Right kidney (tissue), 1 donor: ENCODE results near the gene TNFAIP8L2.
"Not testable (repeated sequence)": the region's sequence is repeated elsewhere in the genome, so short reads cannot be mapped to it uniquely, and the experiment has no call there.

ENCODE experiments used
- DNase-seq: peaks from one replicate; pipeline ENCODE4 v3.0.0-alpha.2; 2016

TNFAIP8L2 gene

DNA sequence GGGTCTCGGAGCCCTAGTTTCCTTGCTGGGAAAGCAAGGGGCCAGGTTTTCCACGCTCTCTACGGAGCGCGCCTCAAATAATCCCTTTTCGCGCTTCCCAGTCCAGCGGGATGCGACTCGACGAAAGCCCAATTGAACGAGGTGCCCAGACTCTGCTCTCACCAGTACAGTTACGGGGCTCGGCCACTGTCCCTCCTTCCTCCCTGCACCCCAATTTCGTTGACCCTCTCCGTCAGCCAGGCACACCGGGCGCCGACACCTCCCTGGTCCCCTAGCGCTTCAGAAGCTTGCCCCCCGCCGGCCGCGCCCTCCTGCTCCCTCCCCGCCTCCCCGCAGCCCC, 10.4 kb upstream of the TNFAIP8L2 start:
- no peak for DNase-seq

DNA sequence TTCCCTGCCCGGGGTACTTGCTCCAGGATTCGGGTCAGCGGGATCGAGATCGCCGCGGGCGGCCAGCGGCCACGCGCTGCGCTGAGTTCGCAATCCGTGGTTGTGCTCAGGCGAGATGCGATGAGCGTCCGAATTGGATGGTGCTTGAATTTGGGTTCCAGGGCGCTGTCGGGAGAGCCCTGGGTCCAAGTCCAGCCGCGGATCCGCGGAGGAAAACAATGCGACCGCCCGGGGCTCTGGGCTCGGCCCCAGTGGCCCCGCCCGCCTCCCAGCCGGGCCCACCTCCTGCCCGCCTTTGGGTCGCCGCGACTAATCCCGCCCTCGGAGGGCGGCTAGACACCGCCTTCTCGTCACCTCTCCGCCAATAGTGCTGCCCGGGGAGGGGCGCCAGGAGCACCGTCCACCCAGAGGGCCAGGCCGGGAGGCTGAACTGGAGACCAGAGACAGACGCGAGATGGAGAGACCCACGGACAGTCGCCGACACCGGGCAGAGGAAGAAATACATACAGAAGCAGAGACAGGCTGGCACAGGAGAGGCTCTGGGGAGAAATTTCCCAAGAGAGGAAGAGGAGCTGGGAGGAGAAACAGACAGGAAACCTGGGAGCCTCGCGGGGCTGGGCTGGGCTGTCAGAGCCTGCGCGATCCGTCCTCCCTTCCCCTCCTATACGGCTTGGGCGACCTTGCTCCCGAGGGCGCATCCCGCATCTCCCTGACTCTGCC, 9.9 kb upstream of the TNFAIP8L2 start, which contains the start of gene SEMA6C:
TSS of gene SEMA6C (minus strand) at position 220 of the 720 bp plus-strand sequence. CDS start 4,010 bp downstream, outside the sequence.
- peak; percentile 93 for DNase-seq

DNA sequence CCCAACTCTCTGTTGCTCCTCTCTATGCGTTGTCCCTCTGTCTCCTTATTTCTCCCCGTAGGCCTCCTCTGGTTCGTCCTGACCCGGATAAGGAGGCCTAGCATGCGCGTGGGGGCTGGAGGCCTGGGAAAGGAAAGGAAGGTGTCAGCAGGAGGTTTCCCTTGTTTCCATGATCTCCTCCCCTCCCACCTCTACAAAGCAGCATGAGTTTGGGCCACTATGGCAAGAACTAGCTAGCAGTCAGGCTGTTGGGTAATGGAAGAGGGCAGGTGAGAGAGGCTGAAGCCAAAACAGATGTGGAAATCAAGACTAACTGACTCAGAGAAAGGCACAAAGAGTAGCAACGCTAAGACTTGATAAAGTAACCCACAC, 9.3 kb upstream of the TNFAIP8L2 start:
- no peak for DNase-seq

DNA sequence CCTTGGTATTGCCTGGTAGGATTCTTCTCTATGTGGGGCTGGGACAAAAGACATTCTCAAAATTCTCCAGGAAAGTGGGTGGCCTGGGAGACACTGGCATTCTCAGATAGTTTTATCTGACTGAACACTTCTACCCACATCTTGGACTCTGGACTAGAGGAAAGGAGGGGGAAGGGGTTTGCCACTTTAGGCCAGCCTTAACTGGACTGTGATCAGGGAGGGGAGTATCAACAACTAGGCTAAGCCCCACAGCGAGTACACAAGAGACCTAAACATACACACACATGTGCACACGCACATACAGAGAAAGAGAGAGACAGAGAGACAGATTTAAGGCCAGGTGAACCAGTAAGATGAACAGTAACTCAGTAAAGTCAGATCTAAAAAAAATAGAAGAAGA, 8.8 kb upstream of the TNFAIP8L2 start:
- no peak for DNase-seq

DNA sequence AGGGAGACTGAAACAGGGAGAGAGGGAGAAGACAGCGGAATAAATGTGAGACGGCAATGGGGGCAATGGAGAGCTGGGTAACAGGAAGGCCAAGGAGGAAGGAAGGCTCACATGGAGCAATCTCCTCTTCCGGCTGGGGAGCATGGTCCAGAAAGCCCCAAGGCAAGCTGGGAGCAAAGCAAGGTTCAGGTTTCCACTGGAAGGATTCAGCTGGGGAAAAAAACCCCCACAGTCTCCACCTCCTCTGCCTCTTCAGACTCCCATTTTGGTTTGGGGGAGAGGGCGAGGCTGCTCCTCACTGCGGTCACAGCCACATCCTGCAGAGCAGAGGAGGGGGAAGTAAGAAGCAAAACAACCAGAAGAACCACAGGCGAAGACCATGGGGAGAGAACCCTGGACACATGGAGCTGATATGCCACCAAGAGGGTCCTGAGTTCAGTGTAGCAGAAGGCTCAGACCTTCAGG, 650 bp downstream of the TNFAIP8L2 start:
- DNase-seq, result no peak

DNA sequence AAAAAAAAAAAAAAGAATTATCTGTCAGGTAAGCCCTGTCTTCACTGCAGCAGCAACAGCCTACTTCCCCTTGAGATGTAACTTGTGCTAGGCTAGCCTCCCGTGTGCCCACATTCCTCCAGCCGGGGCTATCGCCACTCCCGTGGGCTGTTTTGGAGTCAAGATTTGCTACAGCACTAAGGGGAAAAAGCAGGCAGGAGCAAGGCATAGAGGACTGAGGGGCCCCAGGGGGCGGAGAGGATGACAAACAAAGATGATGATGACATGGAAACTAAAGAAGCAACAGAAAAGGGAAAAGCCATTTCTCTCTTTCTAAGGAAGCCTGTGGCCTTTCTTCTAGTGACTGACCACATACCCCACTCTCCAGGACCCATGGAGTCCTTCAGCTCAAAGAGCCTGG, 1.9 kb downstream of the TNFAIP8L2 start:
- no peak for DNase-seq

DNA sequence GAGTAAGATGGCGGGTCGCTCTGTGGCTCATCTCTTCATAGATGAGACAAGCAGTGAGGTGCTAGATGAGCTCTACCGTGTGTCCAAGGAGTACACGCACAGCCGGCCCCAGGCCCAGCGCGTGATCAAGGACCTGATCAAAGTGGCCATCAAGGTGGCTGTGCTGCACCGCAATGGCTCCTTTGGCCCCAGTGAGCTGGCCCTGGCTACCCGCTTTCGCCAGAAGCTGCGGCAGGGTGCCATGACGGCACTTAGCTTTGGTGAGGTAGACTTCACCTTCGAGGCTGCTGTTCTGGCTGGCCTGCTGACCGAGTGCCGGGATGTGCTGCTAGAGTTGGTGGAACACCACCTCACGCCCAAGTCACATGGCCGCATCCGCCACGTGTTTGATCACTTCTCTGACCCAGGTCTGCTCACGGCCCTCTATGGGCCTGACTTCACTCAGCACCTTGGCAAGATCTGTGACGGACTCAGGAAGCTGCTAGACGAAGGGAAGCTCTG, 2.4 kb downstream of the TNFAIP8L2 start:
- DNase-seq, result no peak

DNA sequence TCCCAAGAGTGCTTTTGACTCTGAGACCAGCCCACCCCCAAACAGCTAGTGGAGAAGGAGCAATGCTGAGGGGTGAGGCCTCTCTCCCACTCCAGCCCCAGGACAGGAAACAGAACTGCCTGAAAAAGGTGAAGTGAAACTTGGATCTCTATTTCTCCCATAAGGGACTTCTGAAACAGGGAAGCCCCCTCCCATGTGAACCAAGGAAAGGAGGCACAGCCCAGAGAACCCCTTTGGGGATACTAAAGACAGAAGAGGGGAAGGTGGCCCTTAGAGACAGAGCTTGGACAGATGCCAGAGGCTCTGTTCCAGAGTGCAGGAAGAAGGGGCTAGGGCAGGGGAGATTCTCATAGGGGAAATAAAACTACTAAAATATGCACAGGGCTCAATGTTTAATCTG, 2.9 kb downstream of the TNFAIP8L2 start:
- no peak for DNase-seq

DNA sequence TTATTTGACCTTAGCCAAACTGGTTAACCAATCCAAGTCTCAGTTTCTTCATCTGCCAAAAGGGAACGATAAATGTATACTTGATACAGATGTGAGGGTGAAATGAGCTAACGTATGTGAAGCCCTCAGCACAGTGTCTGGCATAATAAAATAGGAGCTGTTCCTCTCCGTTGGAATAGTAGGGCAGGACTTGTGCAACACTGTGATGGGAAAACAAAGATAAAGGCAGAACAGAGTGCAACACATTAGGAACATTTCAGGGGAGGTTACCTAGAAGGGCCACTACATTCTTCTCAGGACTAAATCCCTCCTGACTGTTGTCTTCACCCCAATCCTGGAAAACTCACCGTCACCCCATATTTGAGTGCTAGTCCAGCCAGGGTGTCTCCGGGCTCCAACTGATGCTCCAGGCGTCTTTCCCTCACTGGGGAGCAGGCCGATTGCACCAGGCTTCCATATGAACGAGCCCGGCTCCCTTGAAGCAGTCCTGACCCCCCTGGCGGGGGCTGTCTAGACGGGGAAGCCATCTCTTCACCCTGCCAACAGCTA, 8.4 kb downstream of the TNFAIP8L2 start:
- DNase-seq, result peak; percentile 58

DNA sequence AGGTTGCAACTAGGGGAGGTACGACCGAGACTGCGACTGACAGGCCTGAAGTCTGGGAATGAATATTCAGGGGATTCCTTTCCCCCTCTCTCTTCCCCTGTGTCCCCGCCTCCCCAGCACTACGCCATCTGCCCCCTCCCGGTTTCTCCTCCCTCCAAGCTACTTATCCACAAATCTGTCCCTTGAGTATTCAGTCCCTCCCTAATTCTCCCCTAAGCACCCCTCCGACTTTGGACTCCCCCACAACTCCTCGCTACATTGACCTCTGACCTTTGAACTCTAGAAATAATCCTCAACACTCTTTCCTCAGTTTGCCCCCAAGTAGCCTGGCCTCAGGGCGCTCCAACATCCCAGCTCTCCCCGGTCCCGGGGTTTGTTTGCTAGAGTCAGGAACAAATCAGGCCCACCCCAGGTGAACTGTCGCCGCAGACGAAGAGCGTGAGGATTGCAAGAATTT, 8.9 kb downstream of the TNFAIP8L2 start:
- peak; percentile 88 for DNase-seq

DNA sequence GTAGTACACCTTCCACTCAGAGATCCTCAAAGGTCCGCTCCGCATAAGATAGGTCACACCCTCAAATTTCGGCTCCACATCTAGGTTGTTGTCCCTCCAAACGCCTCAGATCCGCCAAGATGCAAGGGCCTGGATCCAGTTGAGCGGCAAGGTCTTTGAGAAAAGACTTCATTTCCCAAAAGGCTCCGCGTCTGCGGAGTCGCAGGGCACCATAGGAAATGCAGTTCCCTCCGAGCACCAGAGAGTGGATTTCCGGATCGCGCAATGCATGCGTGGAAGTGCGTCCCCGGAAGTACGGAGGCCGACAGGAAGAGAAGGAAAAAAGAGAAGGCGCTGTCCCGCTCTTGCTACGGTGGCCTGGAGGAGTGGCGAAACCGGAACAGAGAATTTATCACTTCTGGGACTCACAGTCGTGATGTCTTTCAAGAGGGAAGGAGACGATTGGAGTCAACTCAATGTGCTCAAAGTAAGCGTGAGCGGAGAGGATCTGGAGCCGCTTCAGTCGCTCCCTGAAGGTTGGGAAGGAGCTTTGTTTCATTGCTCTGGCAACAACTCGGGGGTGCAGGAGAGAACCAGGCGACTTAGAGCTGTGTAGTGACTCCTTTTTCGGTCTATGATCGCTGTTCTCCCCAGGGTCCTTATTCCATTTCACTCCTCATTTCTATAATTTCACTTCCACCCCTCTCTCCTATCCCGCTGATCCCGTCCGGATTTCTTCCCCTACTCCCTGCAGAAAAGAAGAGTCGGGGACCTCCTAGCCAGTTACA, 9.5 kb downstream of the TNFAIP8L2 start, which contains the start of the genes LYSMD1 and SCNM1:
TSS of gene LYSMD1 (minus strand) at position 165 of the 767 bp plus-strand sequence. CDS start 644 bp downstream, outside the sequence.
TSS of gene SCNM1 (plus strand) at position 407 of the 767 bp plus-strand sequence. CDS start at position 416, 9 bp downstream.
- peak; percentile 88 for DNase-seq

DNA sequence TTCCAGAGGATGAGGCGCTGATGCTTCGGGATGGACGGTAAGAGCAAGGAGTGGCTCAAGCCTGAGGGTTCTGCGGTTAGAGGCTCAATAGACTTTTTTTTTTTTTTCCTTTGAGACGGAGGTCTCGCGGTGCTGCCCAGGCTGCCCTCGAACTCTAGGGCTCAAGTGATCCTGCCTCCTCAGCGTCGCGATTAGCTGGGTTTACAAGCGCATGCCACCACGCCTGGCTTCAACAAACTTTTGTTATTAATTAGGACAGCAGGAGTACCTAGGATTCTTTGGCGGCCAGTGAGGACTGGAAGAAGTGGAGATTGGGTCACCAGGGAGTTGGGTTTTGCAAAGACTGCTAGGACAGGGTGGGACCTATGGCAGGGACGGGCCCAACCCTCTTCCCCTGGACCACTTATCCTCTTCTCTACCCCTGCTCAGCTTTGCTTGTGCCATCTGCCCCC, 10.1 kb downstream of the TNFAIP8L2 start:
- DNase-seq, result no peak

DNA sequence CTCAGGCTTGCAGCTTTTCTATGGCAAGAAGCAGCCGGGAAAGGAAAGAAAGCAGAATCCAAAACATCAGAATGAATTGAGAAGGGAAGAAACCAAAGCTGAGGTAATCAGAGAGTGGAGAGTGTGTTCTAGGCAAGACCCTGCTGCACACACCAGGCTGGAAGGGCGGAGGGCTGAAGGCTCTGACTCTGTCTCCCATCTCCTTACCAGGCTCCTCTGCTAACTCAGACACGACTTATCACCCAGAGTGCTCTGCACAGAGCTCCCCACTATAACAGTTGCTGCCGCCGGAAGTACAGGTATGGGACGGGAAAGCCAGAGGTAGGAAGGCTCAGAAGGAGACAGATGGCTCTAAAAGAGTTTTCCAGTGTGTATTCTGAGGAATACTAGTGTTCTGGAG, 10.7 kb downstream of the TNFAIP8L2 start:
- no peak for DNase-seq

DNA sequence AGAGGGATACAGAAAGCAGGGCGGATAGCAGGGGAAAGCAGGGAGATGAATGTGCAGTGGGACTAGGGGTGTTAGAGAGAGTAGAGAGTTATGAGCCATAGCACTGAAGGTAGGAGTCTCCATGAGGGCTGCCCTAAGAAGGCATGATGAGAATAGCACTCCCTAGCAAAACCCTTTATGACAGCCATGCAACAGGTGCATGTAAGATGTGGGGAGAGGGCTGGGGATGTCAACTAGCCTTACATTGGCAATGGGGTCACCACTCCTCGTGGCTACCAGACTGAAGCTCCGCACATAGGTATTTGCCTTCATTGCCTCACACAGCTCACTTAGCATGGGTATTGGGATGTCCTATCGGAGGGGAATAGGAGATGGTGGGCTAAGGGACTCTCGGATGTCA, 14.7 kb downstream of the TNFAIP8L2 start:
- DNase-seq, result no peak

DNA sequence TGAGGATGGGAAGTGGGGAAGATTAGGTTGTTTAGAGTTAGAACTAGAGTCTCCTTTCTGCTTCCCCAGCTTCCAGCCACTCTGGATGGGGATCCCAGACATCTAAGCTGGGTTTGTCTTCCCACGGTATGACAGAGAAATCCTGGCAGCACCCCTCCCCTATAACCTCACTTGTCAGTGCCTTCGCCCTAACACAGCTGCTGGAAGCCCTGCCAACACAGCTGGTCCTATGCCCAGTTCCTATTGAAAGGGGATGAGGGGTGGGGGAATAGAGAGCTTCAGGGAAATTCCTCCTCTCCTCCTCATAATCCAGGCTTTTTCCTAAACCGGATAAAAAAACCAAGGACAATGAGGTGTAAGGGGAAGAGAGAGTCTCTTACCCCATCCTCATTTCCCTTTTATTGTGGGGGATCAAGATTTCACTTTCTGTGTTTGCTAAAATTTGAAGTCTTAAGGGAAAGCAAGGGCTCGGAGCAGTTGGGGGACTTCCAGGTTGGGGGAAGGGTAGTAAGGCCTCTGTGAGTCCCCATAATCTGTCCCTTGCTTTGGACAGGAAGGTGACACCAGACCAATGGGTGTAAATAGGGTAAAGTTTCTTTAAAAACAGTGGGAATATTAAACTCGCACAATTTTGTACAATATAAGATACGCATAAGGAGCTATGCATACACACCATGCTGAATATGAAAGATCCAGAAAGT, 18.7 kb downstream of the TNFAIP8L2 start:
- DNase-seq, result no peak

DNA sequence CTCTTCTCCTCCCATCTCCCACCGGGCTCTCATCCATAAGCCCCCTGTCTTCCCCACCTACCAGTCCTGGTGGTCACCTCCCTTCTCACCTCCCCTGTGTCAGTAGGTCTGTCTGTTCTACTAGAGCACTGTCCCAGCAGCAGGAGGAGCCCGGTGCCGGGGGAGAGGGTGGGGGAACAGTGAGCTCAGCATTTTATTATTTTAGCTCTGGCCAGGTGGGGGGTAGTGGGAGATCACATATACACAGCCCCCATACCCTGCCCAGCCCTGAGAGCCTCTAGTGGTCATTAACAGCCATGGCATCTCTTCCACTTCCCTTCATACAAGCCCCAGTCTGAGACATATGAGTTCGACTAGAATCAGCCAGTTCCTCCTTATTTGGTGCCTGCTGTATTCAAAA, 19.4 kb downstream of the TNFAIP8L2 start, which contains the start of gene TMOD4:
TSS of gene TMOD4 (minus strand) at position 119 of the 400 bp plus-strand sequence. CDS start 1,106 bp downstream, outside the sequence.
- DNase-seq, result no peak

DNA sequence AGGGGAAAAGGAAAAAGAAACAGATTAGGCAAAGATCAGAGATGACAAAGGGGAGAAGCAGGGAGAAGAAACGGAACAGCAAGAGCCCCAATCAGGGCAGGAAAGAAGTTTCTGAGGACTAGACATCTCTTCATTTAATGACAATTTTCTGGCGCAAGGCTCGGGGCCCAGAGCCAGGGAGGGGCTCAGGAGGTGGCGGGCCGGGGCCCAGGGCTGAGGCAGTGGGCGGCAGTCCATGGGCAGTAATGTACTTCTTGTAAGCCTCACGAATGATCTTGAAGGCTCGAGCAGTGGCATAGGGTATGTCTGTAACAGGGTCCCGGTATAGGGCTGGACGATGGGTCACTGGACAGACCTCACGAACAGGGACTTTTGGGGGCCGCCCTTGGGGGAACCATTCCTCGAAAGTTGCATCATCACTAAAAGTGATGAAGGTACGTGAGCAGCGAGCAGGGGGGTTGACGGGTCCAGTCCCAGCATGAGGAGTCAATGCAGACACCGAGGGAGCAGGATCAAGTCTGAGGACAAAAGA, 20.1 kb downstream of the TNFAIP8L2 start:
- no peak for DNase-seq

DNA sequence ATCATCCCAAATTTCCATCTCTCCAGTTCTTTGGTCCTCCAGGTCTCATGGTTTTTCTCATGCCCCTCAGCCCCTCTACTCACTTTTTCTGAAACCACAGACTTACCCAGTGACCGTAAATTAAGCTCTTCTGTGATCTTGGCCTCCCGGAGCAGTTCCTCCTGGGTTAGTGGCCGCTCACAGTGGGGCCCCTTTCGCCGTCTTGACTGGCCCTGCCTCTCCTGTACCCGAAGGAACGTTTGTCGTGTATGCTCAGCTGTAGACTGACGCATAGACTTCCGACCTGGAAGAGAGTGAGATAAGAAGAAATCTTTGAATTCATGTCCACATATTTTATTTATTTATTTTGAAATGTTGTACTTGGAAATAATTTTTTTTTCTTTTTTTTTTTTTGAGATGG, 27.8 kb downstream of the TNFAIP8L2 start:
- no peak for DNase-seq

DNA sequence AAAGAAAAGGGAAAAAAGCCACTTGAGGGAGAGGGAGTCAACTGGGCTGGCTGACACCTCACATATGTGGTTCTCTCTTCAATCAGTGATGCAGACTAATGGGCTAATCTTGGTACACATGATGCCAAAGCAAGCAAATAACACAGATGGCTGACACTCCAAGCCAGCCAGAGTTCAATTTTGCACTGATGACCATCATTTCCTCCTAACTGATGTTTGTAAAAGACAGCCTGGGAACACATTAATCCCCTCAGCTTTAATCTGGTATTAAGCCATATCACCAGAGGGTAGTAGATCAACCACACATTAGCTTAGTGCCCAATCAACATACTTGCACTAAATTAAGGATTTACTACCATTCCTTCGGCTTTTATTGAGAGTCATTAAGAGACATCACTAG, 30.8 kb downstream of the TNFAIP8L2 start:
- DNase-seq, result no peak

DNA sequence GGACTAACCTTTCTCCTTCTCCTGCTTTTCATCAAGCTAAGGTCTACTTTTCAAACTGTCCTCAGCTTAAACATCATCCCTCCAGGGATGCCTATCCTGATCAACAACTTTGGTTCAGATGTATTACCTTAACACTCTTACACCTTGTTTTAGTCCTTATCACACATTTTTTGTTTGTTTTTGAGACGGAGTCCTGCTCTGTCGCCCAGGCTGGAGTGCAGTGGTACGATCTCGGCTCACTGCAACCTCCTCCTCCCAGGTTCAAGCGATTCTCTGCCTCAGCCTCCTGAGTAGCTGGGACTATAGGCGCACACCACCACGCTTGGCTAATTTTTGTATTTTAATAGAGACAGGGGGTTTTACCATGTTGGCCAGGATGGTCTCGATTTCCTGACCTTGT, 32.2 kb downstream of the TNFAIP8L2 start:
- not testable (repeated sequence) for DNase-seq

DNA sequence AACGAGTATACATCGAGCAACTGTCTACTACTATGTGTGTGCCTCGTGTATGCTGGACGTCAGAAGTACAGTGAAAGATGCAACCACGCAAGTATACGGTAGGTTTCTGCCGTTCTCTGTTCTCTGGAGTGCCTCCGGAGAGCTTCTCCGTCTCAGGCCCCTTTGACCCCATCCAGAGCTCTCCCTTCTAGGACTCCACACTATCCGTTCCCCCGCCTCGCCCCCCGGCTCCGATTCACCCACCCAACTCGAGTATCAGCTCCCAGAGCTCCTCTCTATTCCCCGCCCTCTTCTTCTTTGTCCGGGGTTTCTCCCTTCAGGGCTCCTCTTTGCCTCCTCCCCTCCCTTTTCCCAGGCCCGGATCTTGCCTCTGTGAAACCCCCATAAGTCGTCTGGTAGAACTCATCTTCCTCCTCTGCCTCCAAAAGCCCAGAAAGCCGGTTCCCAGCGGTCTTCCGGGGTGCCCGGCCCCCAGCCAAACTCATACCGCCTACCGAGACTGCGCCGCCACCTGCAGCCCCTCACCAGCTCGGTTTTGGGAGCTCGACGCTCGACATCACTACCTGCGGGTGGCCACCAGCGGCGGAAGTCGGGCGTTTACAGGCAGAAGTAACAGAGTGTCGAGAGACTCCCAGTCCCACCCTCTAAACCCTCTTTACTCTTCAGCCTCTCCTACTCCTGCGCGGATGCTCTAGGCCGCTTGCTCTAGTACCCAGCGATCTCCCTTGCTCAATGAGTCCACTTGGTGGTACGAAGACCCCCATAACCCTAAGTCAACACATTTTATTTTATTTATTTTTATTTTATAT, 33.4 kb downstream of the TNFAIP8L2 start, which contains the start of gene VPS72:
TSS of gene VPS72 (minus strand) at position 561 of the 809 bp plus-strand sequence. CDS start at position 485, 76 bp downstream.
- DNase-seq, result peak; percentile 90
